WERI-Rb-1 (cell line): ENCODE data around the gene GGT5.

Source experiments
- DNase-seq: peaks from one replicate; pipeline ENCODE4 v3.0.0-alpha.2; 2020
- H3K27ac ChIP-seq: fragments of 250-450 bp; sonication (Bioruptor Pico); 2 replicates; pipeline ENCODE4 v1.5.1; 2020; ENCODE audit warnings: mild to moderate bottlenecking, moderate library complexity
- H3K27me3 ChIP-seq: fragments of 250-450 bp; sonication (Bioruptor Pico); 2 replicates; pipeline ENCODE4 v1.5.1; 2021; ENCODE audit warnings: mild to moderate bottlenecking, low read depth, moderate library complexity; ENCODE audit not compliant: insufficient read depth, severe bottlenecking
- H3K36me3 ChIP-seq: fragments of 250-450 bp; sonication (Bioruptor Pico); 2 replicates; pipeline ENCODE4 v1.5.1; 2020; ENCODE audit warnings: mild to moderate bottlenecking, moderate library complexity
- H3K4me3 ChIP-seq: 2 replicates; pipeline ENCODE4 v1.5.1; 2011; ENCODE audit warnings: low read depth, mild to moderate bottlenecking, control low read depth, low read length
- H3K9me3 ChIP-seq: fragments of 250-450 bp; sonication (Bioruptor Pico); 2 replicates; pipeline ENCODE4 v1.5.1; 2021; ENCODE audit warnings: mild to moderate bottlenecking, moderate library complexity; ENCODE audit not compliant: severe bottlenecking
- CTCF ChIP-seq: IDR thresholded peaks from 2 replicates; pipeline ENCODE4 v1.5.1; 2011; ENCODE audit warnings: low read depth, mild to moderate bottlenecking, control low read depth, inconsistent platforms, low read length

GGT5 gene

GRCh38 chr22:24176040-24176439 is 68.8 kb downstream of the GGT5 start:
- H3K27ac ChIP-seq, result peak overlapping the region; percentile 8; the same call in 1 of the 2 replicates
- peaks cover 63% of the 10 kb centered on the region for H3K36me3 ChIP-seq
- no peaks in the 10 kb centered on the region for H3K27me3 ChIP-seq
- H3K4me3 ChIP-seq, result no peak overlapping the region
- H3K9me3 ChIP-seq, result no peaks in the 10 kb centered on the region
- no peak for TF ChIP-seq CTCF
- no peak for DNase-seq

DNA sequence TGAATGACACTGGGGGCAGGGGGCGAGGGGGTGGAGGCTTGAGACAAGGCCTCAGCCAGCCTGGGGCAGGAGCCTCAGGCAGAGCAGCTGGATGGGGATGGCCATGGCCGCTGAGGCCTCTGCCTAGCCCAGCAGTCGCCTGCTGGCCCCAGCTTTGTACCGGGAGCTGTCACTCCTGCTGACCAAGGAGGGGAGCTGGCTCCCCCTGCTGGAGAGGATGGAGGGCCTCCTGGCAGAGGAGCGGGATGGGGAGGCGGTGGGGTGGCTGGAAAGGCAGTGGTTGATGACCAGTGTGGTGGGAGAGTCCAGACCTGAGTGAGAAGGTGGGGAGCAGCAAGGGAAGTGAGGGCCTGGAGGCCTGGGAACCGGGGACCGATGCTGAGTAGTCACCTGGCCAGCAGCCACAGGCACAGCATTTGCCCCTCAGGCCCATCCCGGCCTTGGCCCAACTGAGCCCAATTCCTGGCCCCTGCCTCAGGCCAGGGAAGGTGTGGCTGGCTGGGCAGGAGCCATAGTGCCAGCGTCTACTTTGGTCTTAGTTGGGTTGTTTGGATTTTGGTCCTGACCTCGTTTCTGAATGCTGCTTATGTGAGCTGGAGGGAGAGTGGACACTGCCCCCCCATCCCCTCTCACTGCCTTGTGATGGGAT is 69.6 kb downstream of the GGT5 start:
- Histone ChIP-seq H3K27ac (peak overlapping the region; percentile 69), H3K9me3 (no peaks in the 10 kb centered on the region), H3K4me3 (no peak overlapping the region), H3K27me3 (no peaks in the 10 kb centered on the region), H3K36me3 (peaks cover 66% of the 10 kb centered on the region)
- peak; percentile 93 for DNase-seq
- TF ChIP-seq CTCF, result peak; percentile 98

- no peak for DNase-seq
- Histone ChIP-seq H3K27ac (no peak overlapping the region), H3K36me3 (peaks cover 64% of the 10 kb centered on the region), H3K27me3 (no peaks in the 10 kb centered on the region), H3K9me3 (no peaks in the 10 kb centered on the region), H3K4me3 (no peak overlapping the region)
- no peak for TF ChIP-seq CTCF
These were observed 73.1 kb downstream of the GGT5 start for GRCh38 chr22:24171822-24172221.

GRCh38 chr22:24170632-24171031 is 74.2 kb downstream of the GGT5 start:
- Histone ChIP-seq H3K36me3 (peaks cover 62% of the 10 kb centered on the region), H3K9me3 (no peaks in the 10 kb centered on the region), H3K27ac (no peak overlapping the region), H3K4me3 (no peak overlapping the region), H3K27me3 (no peaks in the 10 kb centered on the region)
- no peak for TF ChIP-seq CTCF
- DNase-seq, result no peak

- no peak overlapping the region for H3K4me3 ChIP-seq
- no peaks in the 10 kb centered on the region for H3K27me3 ChIP-seq
- TF ChIP-seq CTCF, result no peak
- H3K9me3 ChIP-seq, result no peaks in the 10 kb centered on the region
- DNase-seq, result no peak
- peaks cover 64% of the 10 kb centered on the region for H3K36me3 ChIP-seq
- no peak overlapping the region for H3K27ac ChIP-seq
These were observed 74.7 kb downstream of the GGT5 start for GRCh38 chr22:24170188-24170587.
